Gastroesophageal sphincter (tissue), 3 donors: ENCODE data around the gene BRMS1L.
"Not testable (repeated sequence)": the region's sequence is repeated elsewhere in the genome, so short reads cannot be mapped to it uniquely, and the experiment has no call there.

Experiments
- EP300 ChIP-seq: sonication (generic); formaldehyde crosslinking; IDR thresholded peaks from one replicate; pipeline ENCODE4 v1.6.1; 2017; ENCODE audit warnings: antibody characterized with exemption, mild to moderate bottlenecking
- TF ChIP-seq, protein P1 (sequence below), 4 experiments: fragments of 200-600 bp in 2 of 4; fragments of 450-650 bp in 2 of 4; sonication (generic) in 1 of 4; IDR thresholded peaks; one replicate each; pipeline ENCODE4 v1.5.1; 2017 to 2019; ENCODE audit warnings: antibody characterized with exemption in 4 of 4, mild to moderate bottlenecking in 2 of 4, moderate library complexity in 2 of 4

DNA sequence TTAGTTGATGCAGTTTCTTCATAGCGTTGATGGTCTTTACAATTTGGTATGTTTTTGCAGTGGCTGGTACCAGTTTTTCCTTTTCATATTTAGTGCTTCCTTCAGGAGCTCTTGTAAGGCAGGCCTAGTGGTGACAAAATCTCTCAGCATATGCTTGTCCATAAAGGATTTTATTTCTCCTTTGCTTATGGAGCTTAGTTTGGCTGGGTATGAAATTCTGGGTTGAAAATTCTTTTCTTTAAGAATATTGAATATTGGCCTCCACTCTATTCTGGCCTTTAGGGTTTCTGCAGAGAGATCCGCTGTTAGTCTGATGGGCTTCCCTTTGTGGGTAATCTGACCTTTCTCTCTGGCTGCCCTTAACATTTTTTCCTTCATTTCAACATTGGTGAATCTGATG lies 16.1 kb downstream of the BRMS1L start:
- not testable (repeated sequence) for TF ChIP-seq EP300
- TF ChIP-seq, protein P1, sequence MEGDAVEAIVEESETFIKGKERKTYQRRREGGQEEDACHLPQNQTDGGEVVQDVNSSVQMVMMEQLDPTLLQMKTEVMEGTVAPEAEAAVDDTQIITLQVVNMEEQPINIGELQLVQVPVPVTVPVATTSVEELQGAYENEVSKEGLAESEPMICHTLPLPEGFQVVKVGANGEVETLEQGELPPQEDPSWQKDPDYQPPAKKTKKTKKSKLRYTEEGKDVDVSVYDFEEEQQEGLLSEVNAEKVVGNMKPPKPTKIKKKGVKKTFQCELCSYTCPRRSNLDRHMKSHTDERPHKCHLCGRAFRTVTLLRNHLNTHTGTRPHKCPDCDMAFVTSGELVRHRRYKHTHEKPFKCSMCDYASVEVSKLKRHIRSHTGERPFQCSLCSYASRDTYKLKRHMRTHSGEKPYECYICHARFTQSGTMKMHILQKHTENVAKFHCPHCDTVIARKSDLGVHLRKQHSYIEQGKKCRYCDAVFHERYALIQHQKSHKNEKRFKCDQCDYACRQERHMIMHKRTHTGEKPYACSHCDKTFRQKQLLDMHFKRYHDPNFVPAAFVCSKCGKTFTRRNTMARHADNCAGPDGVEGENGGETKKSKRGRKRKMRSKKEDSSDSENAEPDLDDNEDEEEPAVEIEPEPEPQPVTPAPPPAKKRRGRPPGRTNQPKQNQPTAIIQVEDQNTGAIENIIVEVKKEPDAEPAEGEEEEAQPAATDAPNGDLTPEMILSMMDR (IDR thresholded peaks at IDR 0.05), result not testable (repeated sequence)
